HFFc6 (cell line): ENCODE measurements around the gene DNAJC21. TPM values are rescaled to one million over a fixed set of nuclear protein-coding genes. Genes with fewer than 3 reads are reported as not detected.

Experiments used
- DNase-seq: peaks from one replicate; pipeline ENCODE4 v3.0.0-alpha.2; 2018
- H3K27ac Mint-ChIP-seq: 2 replicates; pipeline ENCODE4 v1.8.0; 2020; ENCODE audit warnings: mild to moderate bottlenecking, mixed read lengths
- H3K27me3 Mint-ChIP-seq: 2 replicates; pipeline ENCODE4 v1.8.0; 2021; ENCODE audit warnings: mild to moderate bottlenecking, moderate library complexity, mixed read lengths; ENCODE audit not compliant: insufficient read depth
- H3K36me3 Mint-ChIP-seq: 2 replicates; pipeline ENCODE4 v1.8.0; 2021; ENCODE audit warnings: low read depth, mixed read lengths
- H3K4me1 Mint-ChIP-seq: 2 replicates; pipeline ENCODE4 v1.8.0; 2020; ENCODE audit warnings: low read depth, mixed read lengths
- H3K4me3 Mint-ChIP-seq: 2 replicates; pipeline ENCODE4 v1.8.0; 2020; ENCODE audit warnings: mild to moderate bottlenecking, moderate library complexity, mixed read lengths
- H3K9me3 Mint-ChIP-seq: 2 replicates; pipeline ENCODE4 v1.8.0; 2020; ENCODE audit warnings: mild to moderate bottlenecking, mixed read lengths
- total RNA-seq, 6 experiments: library from RNA; stranded (reverse); fragmentation: NEBNext Ultra II Directional; extraction: Animal tissue kit (Norgen Biotek cat#: 25700); gene quantifications; 2 replicates in 1 of 6; 3 replicates in 5 of 6; pipeline ENCODE4 v1.2.3, GENCODE V29; 2021
- TF ChIP-seq, protein P1 (sequence below): fragments of 200-600 bp; sonication (generic); IDR thresholded peaks from 2 replicates; pipeline ENCODE4 v1.5.0; 2021; ENCODE audit warnings: antibody characterized with exemption, mild to moderate bottlenecking

The DNAJC21 gene
- total RNA-seq, 6 experiments from 2014 or later: 38.2 to 46.8 (median 45.9) TPM

DNA sequence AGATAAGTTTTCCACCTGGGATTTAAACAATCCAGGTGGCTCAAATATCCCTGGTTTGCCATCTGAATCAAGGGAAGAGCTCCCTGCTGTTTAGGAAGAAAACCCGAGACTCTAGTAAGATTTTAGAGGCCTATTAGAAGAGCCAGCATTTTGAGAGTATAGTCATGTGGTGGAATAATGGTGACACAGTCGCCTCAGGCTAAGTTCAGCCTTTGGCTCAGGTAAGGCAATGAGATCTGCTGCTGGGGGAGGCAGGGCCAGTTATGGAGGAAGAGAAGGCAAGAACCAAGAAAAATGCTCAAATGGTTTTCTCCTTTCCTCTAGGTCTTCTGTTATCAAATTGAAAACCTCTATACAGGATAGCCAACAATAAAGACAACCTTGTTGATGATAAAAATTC is 30.3 kb upstream of the DNAJC21 start:
- TF ChIP-seq, protein P1, sequence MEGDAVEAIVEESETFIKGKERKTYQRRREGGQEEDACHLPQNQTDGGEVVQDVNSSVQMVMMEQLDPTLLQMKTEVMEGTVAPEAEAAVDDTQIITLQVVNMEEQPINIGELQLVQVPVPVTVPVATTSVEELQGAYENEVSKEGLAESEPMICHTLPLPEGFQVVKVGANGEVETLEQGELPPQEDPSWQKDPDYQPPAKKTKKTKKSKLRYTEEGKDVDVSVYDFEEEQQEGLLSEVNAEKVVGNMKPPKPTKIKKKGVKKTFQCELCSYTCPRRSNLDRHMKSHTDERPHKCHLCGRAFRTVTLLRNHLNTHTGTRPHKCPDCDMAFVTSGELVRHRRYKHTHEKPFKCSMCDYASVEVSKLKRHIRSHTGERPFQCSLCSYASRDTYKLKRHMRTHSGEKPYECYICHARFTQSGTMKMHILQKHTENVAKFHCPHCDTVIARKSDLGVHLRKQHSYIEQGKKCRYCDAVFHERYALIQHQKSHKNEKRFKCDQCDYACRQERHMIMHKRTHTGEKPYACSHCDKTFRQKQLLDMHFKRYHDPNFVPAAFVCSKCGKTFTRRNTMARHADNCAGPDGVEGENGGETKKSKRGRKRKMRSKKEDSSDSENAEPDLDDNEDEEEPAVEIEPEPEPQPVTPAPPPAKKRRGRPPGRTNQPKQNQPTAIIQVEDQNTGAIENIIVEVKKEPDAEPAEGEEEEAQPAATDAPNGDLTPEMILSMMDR: no peak
- peaks cover 16% of the 10 kb centered on the region for H3K4me1 Mint-ChIP-seq
- H3K27me3 Mint-ChIP-seq: no peaks in the 10 kb centered on the region
- H3K27ac Mint-ChIP-seq: 0 out of 2 replicates have a peak overlapping the region, but pooled peaks have one; percentile 1
- no peaks in the 10 kb centered on the region for H3K9me3 Mint-ChIP-seq
- no peaks in the 10 kb centered on the region for H3K36me3 Mint-ChIP-seq
- no peak overlapping the region for H3K4me3 Mint-ChIP-seq
- no peak for DNase-seq

DNA sequence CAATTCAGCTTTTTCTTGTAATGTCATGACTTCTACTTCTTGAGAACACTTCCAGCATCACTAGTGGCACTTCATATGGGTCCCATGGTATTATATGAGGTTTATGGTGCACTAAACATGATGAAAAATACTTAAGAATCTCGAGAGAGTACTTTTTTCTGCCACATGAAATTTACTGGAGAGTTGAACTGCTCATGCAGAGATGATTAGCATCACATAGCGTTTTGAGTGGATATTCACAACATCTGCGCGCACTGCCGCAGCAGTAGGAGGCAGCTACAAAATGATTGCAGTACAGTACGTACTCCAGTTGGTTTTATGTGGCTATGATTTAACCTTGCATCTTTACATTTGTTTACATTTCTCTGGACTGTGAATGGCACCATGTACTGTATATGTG is 28.7 kb upstream of the DNAJC21 start:
- H3K36me3 Mint-ChIP-seq: no peaks in the 10 kb centered on the region
- no peaks in the 10 kb centered on the region for H3K9me3 Mint-ChIP-seq
- DNase-seq: no peak
- no peak overlapping the region for H3K27ac Mint-ChIP-seq
- H3K27me3 Mint-ChIP-seq: no peaks in the 10 kb centered on the region
- TF ChIP-seq, protein P1: no peak
- H3K4me1 Mint-ChIP-seq: peaks cover 16% of the 10 kb centered on the region
- no peak overlapping the region for H3K4me3 Mint-ChIP-seq

DNA sequence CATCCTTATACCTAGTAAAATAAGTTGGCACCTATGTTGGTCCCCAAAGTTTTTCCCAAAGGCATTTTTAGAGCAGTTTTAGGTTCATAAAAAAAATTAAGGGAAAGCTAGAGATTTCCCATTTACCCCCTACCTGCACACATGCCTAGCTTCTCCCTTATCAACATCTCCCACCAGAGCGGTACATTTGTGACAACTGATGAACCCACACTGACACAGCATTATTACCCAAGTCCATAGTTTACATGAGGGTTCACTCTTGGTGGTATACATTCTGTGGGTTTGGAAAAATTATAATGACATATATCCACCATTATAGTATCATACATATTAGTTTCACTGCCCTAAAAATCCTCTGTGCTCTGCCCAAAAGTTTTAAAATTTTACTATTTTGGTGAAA is 26.1 kb upstream of the DNAJC21 start:
- Mint-ChIP-seq H3K36me3 (no peaks in the 10 kb centered on the region; the same call in 1 of the 2 replicates), H3K9me3 (no peaks in the 10 kb centered on the region), H3K27ac (no peak overlapping the region), H3K4me1 (peaks cover 9% of the 10 kb centered on the region), H3K27me3 (no peaks in the 10 kb centered on the region), H3K4me3 (no peak overlapping the region)
- TF ChIP-seq, protein P1: no peak
- DNase-seq: no peak

DNA sequence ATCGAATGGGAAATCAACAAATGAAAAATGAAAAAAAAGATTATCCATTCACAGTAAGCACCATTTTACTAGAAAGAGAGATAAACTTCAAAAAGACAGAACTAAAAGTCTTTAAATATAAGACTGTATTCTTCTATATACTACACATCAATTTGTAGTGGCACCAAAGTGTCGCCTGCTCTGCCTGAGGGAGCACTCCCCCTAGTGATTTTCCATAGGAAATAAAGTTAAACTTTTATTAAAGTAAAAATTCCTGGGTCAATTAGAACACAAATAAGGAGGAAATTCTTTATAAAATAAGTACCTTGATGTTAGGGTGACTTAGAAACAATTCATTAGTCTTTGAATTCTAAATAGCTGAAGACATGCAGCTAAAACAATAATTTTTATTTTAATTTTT is 23.8 kb upstream of the DNAJC21 start:
- Mint-ChIP-seq H3K4me3 (no peak overlapping the region), H3K9me3 (no peaks in the 10 kb centered on the region), H3K27ac (no peak overlapping the region), H3K27me3 (no peaks in the 10 kb centered on the region), H3K4me1 (no peaks in the 10 kb centered on the region), H3K36me3 (peaks cover 19% of the 10 kb centered on the region)
- TF ChIP-seq, protein P1: peak; percentile 72
- DNase-seq: no peak

DNA sequence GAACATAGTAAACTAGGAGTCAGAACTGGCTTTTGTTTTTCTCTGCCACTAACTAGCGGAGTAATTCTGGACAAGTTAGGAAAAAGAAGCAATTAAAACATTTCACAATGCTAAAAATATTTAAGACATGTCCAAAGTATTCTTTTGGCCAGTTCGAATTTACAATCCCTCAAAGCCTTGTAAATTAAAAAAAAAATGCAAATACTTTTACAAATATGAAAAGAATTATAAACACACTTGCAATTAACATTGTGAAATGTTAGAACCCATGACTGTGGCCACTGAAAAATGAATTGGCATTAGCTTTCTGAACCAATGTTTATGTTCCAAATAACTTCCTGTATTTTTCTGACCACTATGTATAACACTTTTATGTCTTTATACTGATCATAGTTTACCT is 16.3 kb upstream of the DNAJC21 start:
- TF ChIP-seq, protein P1: no peak

More for the DNA sequence above, 16.3 kb upstream of the DNAJC21 start:
- H3K4me3 Mint-ChIP-seq: peak overlapping the region; percentile 40; the same call in 1 of the 2 replicates
- no peaks in the 10 kb centered on the region; the same call in 1 of the 2 replicates for H3K27me3 Mint-ChIP-seq
- H3K4me1 Mint-ChIP-seq: peaks cover 51% of the 10 kb centered on the region
- no peaks in the 10 kb centered on the region for H3K9me3 Mint-ChIP-seq
- peak overlapping the region; percentile 57 for H3K27ac Mint-ChIP-seq
- peaks cover 63% of the 10 kb centered on the region for H3K36me3 Mint-ChIP-seq
- DNase-seq: peak; percentile 65
